Stimulated activated CD4-positive, alpha-beta T cell treated with anti-CD3 and anti-CD28 coated beads, Interleukin-2, amount 100 ng/mL, for 24 hours (primary cell): Measurements from ENCODE around the gene OR2L8.

ENCODE experiments used
- DNase-seq, 2 donors: peaks; one replicate each; pipeline ENCODE4 v3.0.0-alpha.2; 2020

The OR2L8 gene

DNA sequence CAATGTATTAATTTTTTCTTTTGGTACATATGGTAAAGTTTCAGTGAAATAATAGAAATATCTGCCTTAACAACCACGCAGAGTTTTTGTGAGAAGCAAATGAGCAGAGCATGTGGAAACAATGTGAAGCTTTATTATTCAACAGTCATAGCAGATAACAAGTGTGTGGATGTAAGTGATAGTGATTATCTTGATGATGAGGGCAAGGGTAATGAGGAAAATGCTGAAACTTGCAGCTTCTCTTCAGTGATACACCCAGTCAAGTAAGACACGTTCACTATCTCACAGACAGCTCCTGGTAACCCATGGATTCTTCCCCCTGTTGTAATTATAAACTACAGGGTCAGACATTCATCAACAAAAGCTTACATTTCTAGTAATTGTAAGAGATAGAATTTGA lies 50.2 kb downstream of the OR2L8 start:
- DNase-seq, result no peak
